GM18519 (cell line): ENCODE results near the gene RAD1.
"Not testable (repeated sequence)": the region's sequence is repeated elsewhere in the genome, so short reads cannot be mapped to it uniquely, and the experiment has no call there.

Source experiments
- ATAC-seq: cut with Tn5 transposase; IDR thresholded peaks from one replicate; pipeline ENCODE4 v1.9.1; 2021; ENCODE audit warnings: mild to moderate bottlenecking, moderate library complexity; ENCODE audit not compliant: unreplicated experiment, low FRiP score

The RAD1 gene

DNA sequence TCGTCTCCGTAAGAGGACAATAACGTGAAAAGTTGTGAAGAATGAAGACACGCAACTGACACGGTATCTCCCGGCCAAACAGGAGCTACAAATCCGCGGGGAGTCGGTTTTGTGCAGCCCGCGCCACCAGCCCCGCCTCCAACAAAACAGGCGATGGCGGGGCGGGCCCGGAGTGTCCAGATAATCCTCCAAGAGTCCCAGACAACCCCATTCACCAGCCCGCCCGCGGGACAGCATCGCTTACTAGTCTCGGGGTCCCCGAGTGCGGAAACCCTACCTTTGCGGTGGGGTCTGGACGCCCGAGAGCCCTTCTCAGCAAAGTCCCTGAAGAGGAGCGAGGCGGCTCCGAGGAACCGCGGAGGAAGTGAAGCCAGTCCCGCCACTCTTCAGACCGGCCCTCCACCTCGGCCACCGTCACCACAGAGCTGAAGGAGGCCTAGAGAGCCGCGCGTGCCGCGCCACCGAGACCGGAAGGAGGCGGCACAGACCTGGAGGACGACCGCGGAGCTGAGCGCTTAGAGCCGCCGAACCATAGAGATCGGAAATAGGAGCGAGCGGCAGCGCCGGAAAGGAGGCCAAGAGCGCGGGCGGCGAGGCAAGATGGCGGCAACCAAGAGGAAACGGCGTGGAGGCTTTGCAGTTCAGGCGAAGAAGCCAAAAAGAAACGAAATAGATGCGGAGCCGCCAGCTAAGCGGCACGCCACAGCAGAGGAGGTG is at the start of gene RAD1, which contains the start of gene BRIX1:
TSS of gene RAD1 (minus strand) at position 366 of the 717 bp plus-strand sequence. CDS start 612 bp downstream, outside the sequence.
TSS of gene BRIX1 (plus strand) at position 573 of the 717 bp plus-strand sequence. CDS start at position 601, 28 bp downstream.
- ATAC-seq: peak; percentile 96

- peak; percentile 94 for ATAC-seq
Observed at GRCh38 chr5:34959323-34959722, 44.0 kb upstream of the RAD1 start.

GRCh38 chr5:34957857-34958690 is 42.8 kb upstream of the RAD1 start:
- no peak for ATAC-seq

DNA sequence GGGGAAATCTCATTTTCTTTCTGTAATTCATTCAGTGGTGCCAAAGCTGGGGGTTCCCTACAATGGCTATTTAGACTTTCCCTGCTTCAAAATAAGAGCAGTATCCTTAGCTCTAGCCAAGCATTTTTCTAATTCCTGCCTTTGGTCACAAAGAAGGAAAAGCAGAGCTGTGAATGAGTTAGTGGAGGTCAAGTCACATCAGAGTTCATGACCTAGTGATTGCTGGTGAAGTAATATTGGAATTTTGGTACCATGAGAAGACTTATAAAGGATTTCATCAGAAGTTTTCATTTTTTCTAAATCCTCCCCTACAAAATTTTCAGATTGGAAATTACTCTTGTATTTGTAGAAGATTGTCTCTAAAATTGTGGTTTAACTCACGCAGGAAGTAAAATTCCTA is 42.0 kb upstream of the RAD1 start:
- ATAC-seq: no peak

GRCh38 chr5:34944460-34945047 is 29.2 kb upstream of the RAD1 start:
- ATAC-seq: no peak

- ATAC-seq: no peak
Observed at GRCh38 chr5:34944044-34944443, 28.7 kb upstream of the RAD1 start.

GRCh38 chr5:34941936-34942335 is 26.6 kb upstream of the RAD1 start:
- no peak for ATAC-seq

DNA sequence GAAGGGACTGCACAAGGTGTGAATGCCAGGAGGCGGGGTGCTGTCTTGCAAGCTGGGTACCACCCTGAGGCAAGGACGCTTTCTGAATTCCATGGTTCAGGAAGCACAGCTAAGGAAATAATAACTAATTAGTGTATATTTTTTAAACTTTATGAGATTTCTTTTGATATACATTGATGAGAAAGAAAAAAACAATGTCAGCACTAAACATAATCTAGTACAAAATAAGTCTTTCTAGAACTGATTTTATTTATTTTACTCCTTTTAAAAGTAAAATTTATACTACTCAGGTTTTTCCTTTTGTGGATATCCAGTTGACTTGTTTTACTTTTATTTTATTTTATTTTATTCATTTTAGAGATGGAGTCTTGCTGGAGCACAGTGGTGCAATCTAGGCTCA is 17.6 kb upstream of the RAD1 start:
- ATAC-seq: no peak

DNA sequence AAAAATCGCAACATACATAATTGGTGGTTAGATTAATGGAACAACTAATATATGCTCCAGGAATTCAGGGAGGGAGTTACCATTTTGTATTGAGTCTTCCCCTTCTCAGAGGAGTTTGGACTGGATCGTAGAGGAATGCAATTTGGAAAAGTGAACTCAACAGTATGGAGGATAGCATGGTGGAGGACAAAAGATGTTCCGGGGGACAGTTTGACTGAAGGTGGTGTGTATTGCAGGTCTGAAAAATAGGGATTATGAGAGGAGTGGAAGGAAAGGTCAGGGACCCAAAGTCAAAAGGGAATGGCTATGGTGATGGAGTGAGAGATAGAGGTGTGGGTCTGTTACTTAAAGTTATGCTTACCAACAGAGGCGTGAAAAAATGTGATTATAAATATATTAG is 15.6 kb upstream of the RAD1 start:
- ATAC-seq: no peak

- ATAC-seq: no peak
Observed at GRCh38 chr5:34930462-34930844, 15.1 kb upstream of the RAD1 start.

- peak; percentile 61 for ATAC-seq
Observed at GRCh38 chr5:34929720-34930461, 14.6 kb upstream of the RAD1 start.

DNA sequence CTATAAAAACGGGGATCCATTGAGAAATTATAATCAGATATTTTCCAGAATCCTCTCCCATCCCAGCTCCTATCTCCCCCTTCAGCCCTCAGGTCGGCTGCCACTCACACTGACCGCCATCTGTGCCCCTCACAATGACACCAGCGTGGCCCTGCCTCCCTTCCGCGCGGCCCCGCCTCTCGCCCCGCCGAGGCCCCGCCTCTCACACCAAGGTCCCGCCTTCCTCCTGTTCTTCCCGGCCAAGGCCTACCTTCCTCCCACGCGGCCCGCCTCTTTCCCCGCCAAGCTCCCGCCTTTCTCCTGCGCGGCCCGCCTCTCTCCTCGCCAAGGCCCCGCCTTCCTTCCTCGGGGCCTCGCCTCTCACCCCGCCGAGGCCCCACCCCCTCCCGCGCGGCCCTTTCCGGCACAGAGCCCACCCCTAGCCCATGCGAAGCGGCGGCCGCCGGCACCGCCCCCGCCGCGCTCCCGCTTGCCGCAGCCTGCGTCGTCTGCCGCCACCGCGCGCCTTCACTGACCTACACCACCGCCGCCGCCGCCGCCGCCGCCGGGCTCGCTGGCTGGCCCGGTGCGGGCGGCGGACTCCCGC is 13.9 kb upstream of the RAD1 start, which contains the start of gene DNAJC21:
TSS of gene DNAJC21 (plus strand) at position 426 of the 586 bp plus-strand sequence. CDS start 261 bp downstream, outside the sequence.
- ATAC-seq: peak; percentile 74

DNA sequence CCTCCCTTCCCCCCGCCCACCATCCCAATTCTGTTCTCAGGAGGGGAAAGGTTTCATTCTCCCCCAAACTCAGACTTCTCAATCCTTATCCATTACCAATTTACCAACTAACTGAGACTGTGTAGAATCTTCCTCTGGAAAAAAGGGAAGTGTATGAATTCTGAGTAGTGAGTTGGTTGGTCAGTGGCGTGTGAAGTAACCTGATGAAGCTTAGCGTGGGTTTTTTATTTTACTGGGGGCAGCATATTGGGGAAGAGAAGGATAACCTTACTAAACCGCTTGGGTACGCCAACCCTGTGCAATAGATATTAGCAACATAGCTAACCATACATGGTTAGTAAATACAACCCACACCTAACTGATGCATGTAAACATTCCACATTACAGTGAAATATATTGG is 13.0 kb upstream of the RAD1 start:
- no peak for ATAC-seq

- ATAC-seq: no peak
Observed at GRCh38 chr5:34927785-34928184, 12.5 kb upstream of the RAD1 start.

DNA sequence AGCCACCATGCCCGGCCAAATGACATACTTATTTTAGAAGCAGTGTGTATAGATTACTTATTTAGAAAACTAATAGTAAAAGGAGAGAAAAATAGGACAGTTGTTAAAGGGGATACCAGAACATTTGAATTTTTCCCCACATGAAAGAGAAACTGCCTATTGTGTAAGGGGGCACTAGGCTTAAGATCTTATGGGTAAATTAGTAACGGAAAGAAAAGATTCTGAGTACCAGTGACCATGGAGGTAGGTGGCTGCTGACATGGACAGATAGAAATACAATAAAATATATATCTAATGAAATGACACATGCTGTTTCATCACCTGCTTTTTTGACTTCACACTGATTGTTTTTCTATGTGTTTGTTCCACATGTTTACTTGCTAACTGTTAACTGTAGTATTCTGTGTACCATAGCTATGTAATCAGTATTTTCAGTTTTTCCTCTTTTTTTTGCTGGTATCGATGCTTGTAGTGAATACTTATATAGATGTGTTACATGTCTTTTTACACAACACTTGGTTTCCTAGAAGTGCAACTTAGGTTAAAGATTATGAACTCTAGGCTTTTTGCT is 11.1 kb upstream of the RAD1 start:
- no peak for ATAC-seq

GRCh38 chr5:34924462-34924765 is 9.1 kb upstream of the RAD1 start:
- ATAC-seq: no peak

DNA sequence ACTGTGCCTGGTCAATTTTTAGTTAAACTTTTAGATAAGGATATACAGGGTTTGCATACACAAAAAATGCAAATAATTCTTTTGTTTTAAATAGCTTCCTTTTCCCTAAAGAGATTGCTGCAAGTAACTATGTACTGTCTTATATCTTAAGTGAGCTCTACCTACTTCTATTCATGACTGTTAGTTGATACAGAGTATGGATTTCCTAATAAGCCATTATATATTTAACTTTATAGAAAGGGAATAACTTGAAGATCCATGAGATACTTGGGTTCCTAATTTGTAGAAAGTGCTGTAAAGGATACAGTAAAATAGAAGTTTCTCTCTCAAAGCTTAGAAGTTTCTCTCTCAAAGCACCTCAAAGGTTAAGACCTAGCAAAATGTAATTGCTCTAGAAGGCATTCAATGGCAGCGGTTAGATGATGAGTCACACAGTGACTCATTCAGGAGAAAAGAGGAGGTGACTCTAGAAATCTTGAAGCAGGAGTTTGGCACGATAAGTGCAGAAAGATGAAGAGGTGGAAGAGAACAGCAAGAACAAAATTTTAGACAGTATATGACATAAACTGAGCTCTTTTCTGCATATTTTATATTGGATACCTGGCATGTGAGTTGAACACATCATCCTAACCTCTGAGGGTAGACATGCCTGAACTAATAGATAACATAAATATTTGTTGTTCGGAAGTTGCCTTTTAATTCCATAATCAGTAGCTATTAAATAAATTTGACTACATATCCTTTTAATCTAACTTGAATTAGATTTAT is 8.6 kb upstream of the RAD1 start:
- no peak for ATAC-seq

GRCh38 chr5:34923256-34923655 is 8.0 kb upstream of the RAD1 start:
- ATAC-seq: not testable (repeated sequence)

- no peak for ATAC-seq
Observed at GRCh38 chr5:34919077-34919476, 3.8 kb upstream of the RAD1 start.
